ENCODE results near the gene FYB1.

The FYB1 gene

GRCh38 chr5:39249564-39250274, 30.4 kb upstream of the FYB1 start:
- TF ChIP-seq REST (IDR thresholded peaks at IDR 0.05; ENCODE audit: low read depth) = no peak
- TF ChIP-seq CREB1 (IDR thresholded peaks at IDR 0.05; ENCODE audit: low read depth) = no peak
- TF ChIP-seq YY1 (IDR thresholded peaks at IDR 0.05; ENCODE audit: low read depth) = no peak
- TF ChIP-seq TCF12 (IDR thresholded peaks at IDR 0.05; ENCODE audit: low read depth) = no peak
- no peak for TF ChIP-seq EGR1 (IDR thresholded peaks at IDR 0.05)
- TF ChIP-seq ZBTB7A (IDR thresholded peaks at IDR 0.05; ENCODE audit: low read depth) = no peak
- TF ChIP-seq TAF1 (IDR thresholded peaks at IDR 0.05; ENCODE audit: low read depth) = no peak
- no peak for TF ChIP-seq USF1 (IDR thresholded peaks at IDR 0.05)
- no peak for TF ChIP-seq TEAD4 (IDR thresholded peaks at IDR 0.05)

GRCh38 chr5:39249069-39249468, 29.7 kb upstream of the FYB1 start:
- TF ChIP-seq ZBTB7A (IDR thresholded peaks at IDR 0.05; ENCODE audit: low read depth) (no peak), YY1 (IDR thresholded peaks at IDR 0.05; ENCODE audit: low read depth) (no peak), RAD21 (IDR thresholded peaks at IDR 0.05; ENCODE audit: low read depth) (no peak), CREB1 (IDR thresholded peaks at IDR 0.05; ENCODE audit: low read depth) (no peak), CEBPB (IDR thresholded peaks at IDR 0.05) (no peak), USF1 (IDR thresholded peaks at IDR 0.05) (no peak), TEAD4 (IDR thresholded peaks at IDR 0.05) (no peak)

GRCh38 chr5:39240750-39241149, 21.4 kb upstream of the FYB1 start:
- TF ChIP-seq YY1 (IDR thresholded peaks at IDR 0.05; ENCODE audit: low read depth) (no peak), NFIC (IDR thresholded peaks at IDR 0.05) (no peak), TAF1 (IDR thresholded peaks at IDR 0.05; ENCODE audit: low read depth) (no peak), EGR1 (IDR thresholded peaks at IDR 0.05) (no peak), USF1 (IDR thresholded peaks at IDR 0.05) (no peak), RAD21 (IDR thresholded peaks at IDR 0.05; ENCODE audit: low read depth) (no peak), EP300 (IDR thresholded peaks at IDR 0.05; ENCODE audit: borderline replicate concordance) (no peak), TCF12 (IDR thresholded peaks at IDR 0.05; ENCODE audit: low read depth) (no peak), TEAD4 (IDR thresholded peaks at IDR 0.05) (no peak)

GRCh38 chr5:39238366-39239105, 19.2 kb upstream of the FYB1 start:
- TF ChIP-seq CREB1 (IDR thresholded peaks at IDR 0.05; ENCODE audit: low read depth) = no peak
- TF ChIP-seq EGR1 (IDR thresholded peaks at IDR 0.05) = no peak
- TF ChIP-seq MAX (IDR thresholded peaks at IDR 0.05) = no peak
- TF ChIP-seq ZBTB7A (IDR thresholded peaks at IDR 0.05; ENCODE audit: low read depth) = no peak
- TF ChIP-seq EP300 (IDR thresholded peaks at IDR 0.05; ENCODE audit: borderline replicate concordance) = no peak
- TF ChIP-seq TEAD4 (IDR thresholded peaks at IDR 0.05) = no peak
- TF ChIP-seq USF1 (IDR thresholded peaks at IDR 0.05) = no peak
- no peak for TF ChIP-seq RAD21 (IDR thresholded peaks at IDR 0.05; ENCODE audit: low read depth)

GRCh38 chr5:39236718-39237117, 17.4 kb upstream of the FYB1 start:
- no peak for TF ChIP-seq FOXM1 (IDR thresholded peaks at IDR 0.05; ENCODE audit: borderline replicate concordance, low read depth)
- no peak for TF ChIP-seq EGR1 (IDR thresholded peaks at IDR 0.05)
- TF ChIP-seq TEAD4 (IDR thresholded peaks at IDR 0.05) = no peak
- no peak for TF ChIP-seq NFIC (IDR thresholded peaks at IDR 0.05)
- TF ChIP-seq REST (IDR thresholded peaks at IDR 0.05; ENCODE audit: low read depth) = no peak
- no peak for TF ChIP-seq RAD21 (IDR thresholded peaks at IDR 0.05; ENCODE audit: low read depth)
- TF ChIP-seq EP300 (IDR thresholded peaks at IDR 0.05; ENCODE audit: borderline replicate concordance) = no peak
- TF ChIP-seq YY1 (IDR thresholded peaks at IDR 0.05; ENCODE audit: low read depth) = no peak
- no peak for TF ChIP-seq ZBTB7A (IDR thresholded peaks at IDR 0.05; ENCODE audit: low read depth)
- no peak for TF ChIP-seq TCF12 (IDR thresholded peaks at IDR 0.05; ENCODE audit: low read depth)
- no peak for TF ChIP-seq CEBPB (IDR thresholded peaks at IDR 0.05)
- no peak for TF ChIP-seq MAX (IDR thresholded peaks at IDR 0.05)

Measured in Ishikawa (cell line).